Stimulated activated CD4-positive, alpha-beta T cell treated with anti-CD3 and anti-CD28 coated beads, Interleukin-2, amount 100 ng/mL, for 48 hours (primary cell): ENCODE results near the gene HLA-E.
"Not testable (repeated sequence)": the region's sequence is repeated elsewhere in the genome, so short reads cannot be mapped to it uniquely, and the experiment has no call there.

Experiments
- DNase-seq, 2 donors: peaks; one replicate each; pipeline ENCODE4 v3.0.0-alpha.2; 2020

Gene HLA-E

GRCh38 chr6:30489081-30490025 is at the start of gene HLA-E:
TSS of gene HLA-E (plus strand) at chr6:30489509. CDS start at chr6:30489532, 23 bp downstream.
- peak; percentile 75 to 82 for DNase-seq

- DNase-seq = no peak
These were observed 48.1 kb upstream of the HLA-E start for GRCh38 chr6:30441171-30441570.

DNA sequence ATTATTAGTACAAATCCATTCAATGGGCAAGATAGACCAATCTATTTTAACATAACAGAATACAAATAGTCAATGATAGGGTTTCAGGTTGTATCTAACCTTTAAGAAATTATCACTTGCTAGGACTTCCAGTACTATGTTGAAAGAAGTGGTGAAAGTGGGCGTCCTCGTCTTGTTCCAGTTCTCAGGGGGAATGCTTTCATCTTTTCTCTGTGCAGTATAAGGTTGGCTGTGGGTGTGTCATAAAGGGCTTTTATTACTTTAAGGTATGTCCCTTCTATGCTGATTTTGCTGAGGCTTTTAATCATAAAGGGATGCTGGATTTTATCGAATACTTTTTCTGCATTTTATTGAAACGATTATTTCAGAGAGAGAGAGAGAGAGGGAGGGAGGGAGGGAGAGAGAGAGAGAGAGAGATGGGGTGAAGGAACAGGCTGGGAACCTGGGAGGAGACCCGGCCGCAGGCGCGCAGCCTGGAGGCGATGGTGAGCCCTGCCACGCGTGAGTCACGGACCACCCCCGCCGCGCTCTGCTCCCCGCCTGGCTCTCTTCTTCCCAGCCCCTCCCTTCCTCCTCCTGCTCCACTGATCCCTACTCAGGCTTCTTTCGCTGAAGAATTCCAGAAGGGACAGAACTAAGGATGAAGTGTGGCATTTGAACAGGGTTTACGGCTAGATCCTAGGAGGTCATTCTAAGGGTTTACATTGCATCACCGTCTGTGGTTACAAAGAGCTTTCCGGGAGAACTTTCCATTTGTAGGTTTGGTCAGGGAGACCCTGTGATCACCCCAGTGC is 45.5 kb upstream of the HLA-E start:
- DNase-seq = no peak

DNA sequence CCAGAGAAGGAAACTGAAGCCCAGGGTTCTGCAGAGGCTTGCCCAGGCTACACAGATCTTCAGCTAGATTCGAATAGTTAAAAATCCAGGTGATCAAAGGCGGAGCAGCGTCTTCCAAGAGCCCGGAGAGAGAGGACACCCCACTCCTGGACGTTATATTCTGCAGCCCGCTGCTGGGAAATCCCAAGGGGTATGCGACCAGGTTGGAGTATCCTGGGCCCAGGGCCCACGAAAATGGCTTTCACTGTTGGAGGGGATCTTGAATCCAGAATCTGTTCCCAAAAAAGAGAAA is 44.9 kb upstream of the HLA-E start:
- no peak for DNase-seq

- no peak for DNase-seq
These were observed 43.0 kb upstream of the HLA-E start for GRCh38 chr6:30446259-30446658.

DNA sequence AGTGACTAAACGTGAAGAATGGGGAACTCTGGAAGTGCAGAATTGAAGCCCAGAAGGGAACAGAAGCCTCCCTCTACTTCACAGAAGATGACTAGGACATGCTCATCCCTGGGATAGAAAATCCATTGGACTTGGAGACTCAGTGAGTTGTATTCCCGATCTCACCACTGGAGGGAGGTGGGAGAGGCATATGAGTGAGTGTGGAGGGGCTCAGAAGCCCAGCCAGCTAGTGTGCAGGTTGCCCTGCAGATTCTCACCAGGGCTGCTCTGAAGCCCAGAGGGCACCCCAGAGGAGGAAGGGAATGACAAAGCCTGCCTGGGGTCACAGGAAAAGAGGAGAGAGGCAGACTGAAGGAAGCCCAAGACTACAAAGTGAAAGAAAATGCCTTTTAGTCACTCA is 42.1 kb upstream of the HLA-E start:
- no peak for DNase-seq

DNA sequence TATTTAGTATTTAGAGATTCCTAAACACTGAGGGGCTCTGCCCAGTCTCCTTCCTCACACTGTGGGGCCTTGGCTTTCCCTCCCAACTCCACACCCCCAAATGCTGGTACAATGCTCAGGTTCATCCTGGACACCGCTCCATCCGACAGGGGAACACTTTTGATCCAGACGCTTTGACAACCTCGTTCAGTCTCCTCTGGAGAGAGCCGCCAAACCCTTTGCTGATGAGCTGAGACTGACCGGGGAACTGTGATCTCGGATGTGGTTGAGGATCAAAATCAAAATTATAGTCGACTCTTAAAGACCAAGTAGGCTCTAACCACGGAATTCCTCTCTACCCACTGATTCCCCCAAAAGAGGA is 38.8 kb upstream of the HLA-E start:
- no peak for DNase-seq

- peak in 1 of 2 donors; percentile 36 for DNase-seq
These were observed 38.1 kb upstream of the HLA-E start for GRCh38 chr6:30450909-30451841.

DNA sequence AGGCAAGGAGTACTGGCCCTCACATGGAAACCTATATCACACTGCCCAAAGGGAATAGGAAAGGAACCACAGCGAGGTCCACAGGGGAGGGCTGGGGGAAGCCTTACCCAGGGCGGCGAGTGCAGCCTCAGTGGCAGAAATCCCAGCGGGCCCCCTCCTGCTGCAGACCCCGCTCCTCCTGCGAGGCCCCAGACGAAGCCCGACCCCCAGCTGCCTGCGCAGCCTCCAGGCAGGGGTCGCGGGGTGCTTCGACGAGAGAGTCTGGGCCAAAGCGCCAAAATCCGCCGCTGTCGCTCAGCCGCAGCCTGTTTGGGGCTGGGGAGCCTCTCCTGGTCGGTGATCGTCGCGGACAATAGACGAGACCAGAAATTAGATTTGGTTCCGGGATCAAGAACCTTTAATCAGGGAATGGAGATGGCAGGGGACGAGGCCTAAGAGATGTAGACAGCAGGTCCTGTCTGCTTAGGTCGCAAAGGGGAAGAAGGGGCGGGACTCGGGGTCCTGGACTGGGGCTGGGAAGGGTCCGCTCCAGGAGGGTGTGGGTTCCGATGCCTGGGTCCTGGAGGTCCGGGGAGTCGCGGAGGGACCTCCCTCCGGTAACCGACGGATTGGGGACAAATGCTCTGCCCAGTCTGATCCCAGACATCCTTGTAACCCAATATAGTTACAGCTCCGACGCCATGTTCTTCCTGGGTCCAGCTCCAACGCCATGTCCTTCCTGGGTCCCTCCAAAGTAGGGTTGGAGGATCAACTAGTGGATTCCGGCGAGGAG is 36.4 kb upstream of the HLA-E start:
- no peak for DNase-seq

DNA sequence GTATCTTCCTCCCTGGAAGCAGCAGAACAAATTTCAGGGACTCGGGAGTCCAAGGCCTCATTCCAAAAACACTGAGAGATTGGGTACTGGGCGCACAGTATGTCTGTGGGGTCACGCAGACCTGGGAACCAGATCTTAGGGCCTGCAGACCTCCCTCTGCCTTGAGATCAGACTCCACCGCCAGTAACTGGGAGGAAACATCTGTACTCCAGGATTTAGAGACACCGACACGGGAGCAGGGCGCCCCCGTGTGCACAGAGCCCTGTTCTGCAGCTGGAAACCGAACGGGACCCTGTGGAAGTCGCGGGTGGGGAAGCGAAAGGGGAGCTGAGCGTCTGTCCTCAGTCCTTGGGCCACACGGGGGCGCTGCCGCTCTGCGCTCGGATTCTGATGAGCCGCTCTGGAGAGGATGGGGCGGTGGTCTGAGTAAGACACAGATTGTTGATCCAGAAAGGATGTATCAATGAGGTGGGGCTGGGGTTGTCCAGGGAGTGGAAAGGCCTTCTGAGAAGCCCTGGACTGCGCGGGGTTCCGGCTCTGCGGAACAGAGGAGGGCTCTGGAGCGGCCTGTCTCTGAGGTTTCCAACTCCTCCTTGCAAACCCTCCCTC is 35.7 kb upstream of the HLA-E start:
- DNase-seq = peak; percentile 92 to 94

DNA sequence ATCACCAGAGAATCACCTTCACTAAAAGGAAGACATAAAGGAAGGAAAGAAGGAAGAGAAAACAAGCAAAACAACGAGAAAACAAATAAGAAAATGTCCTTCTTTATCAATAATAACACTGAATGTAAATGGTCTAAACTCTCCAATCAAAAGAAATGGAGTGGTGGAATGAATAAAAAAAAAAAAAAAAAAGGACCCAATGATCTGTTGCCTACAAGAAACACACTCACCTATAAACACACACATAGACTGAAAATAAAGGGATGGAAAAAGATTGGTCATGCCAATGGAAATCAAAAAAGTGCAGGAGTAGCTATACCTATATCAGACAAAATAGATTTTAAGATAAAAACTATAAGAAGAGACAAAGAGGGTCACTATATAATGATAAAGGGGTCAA is 30.2 kb upstream of the HLA-E start:
- DNase-seq = no peak

- DNase-seq = no peak
These were observed 28.3 kb upstream of the HLA-E start for GRCh38 chr6:30461055-30461454.

DNA sequence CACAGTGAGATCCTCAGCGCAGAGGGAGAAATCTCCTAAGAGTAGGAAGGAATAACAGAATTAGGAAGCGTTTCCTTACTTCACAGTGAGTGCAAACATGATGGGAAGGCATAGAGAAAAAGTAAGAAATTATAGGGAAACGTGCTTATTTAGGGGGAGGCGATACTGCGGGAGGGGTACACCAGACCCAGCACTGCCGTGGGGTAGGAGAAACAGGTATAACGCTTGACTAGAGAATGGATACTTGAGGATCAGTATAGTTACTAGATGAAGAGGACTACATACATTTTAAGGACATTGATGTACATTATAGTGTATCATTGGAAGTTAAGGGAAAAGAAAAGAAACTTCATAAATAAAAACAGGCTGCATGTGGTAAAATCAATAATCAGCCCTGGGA is 26.8 kb upstream of the HLA-E start:
- DNase-seq = no peak

GRCh38 chr6:30463242-30463641 is 26.1 kb upstream of the HLA-E start:
- no peak for DNase-seq

- peak in 1 of 2 donors; percentile 49 for DNase-seq
These were observed 25.4 kb upstream of the HLA-E start for GRCh38 chr6:30463651-30464618.

GRCh38 chr6:30465595-30466306 is 23.6 kb upstream of the HLA-E start:
- DNase-seq = no peak

GRCh38 chr6:30470968-30471367 is 18.3 kb upstream of the HLA-E start:
- no peak for DNase-seq

DNA sequence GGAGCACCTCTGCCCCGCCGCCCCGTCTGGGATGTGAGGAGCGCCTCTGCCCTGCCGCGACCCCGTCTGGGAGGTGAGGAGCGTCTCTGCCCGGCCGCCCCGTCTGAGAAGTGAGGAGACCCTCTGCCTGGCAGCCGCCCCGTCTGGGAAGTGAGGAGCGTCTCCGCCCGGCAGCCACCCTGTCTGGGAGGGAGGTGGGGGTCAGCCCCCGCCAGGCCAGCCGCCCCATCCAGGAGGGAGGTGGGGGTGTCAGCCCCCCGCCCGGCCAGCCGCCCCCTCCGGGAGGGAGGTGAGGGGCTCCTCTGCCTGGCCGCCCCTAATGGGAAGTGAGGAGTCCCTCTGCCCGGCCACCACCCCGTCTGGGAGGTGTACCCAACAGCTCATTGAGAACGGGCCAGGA is 14.2 kb upstream of the HLA-E start:
- not testable (repeated sequence) for DNase-seq

GRCh38 chr6:30480536-30481156 is 8.7 kb upstream of the HLA-E start:
- DNase-seq = no peak
